Measurements from ENCODE around the gene PTCD2.

PTCD2 gene

GRCh38 chr5:72319976-72320752 lies at the start of gene PTCD2, which contains the start of gene MRPS27:
TSS of gene PTCD2 (plus strand) at chr5:72320373. CDS start at chr5:72320383, 10 bp downstream.
TSS of gene MRPS27 (minus strand) at chr5:72320240. CDS start at chr5:72320221, 19 bp downstream.
- peak; percentile 92 for DNase-seq (ENCODE audit: low read depth)

GRCh38 chr5:72271702-72272101 lies 48.5 kb upstream of the PTCD2 start:
- DNase-seq (ENCODE audit: low read depth), result no peak

- DNase-seq (ENCODE audit: low read depth), result no peak
Observed at GRCh38 chr5:72272398-72272797, 47.8 kb upstream of the PTCD2 start.

GRCh38 chr5:72273547-72273946 lies 46.6 kb upstream of the PTCD2 start:
- no peak for DNase-seq (ENCODE audit: low read depth)

GRCh38 chr5:72276219-72276752 lies 43.9 kb upstream of the PTCD2 start:
- DNase-seq (ENCODE audit: low read depth), result no peak

GRCh38 chr5:72280581-72281069 lies 39.5 kb upstream of the PTCD2 start:
- DNase-seq (ENCODE audit: low read depth), result no peak

GRCh38 chr5:72281430-72281763 lies 38.8 kb upstream of the PTCD2 start:
- no peak for DNase-seq (ENCODE audit: low read depth)

GRCh38 chr5:72281764-72282499 lies 38.2 kb upstream of the PTCD2 start:
- no peak for DNase-seq (ENCODE audit: low read depth)

- no peak for DNase-seq (ENCODE audit: low read depth)
Observed at GRCh38 chr5:72282878-72283277, 37.3 kb upstream of the PTCD2 start.

GRCh38 chr5:72283358-72283757 lies 36.8 kb upstream of the PTCD2 start:
- DNase-seq (ENCODE audit: low read depth), result no peak

- DNase-seq (ENCODE audit: low read depth), result no peak
Observed at GRCh38 chr5:72284559-72285423, 35.4 kb upstream of the PTCD2 start.

GRCh38 chr5:72285424-72285821 lies 34.8 kb upstream of the PTCD2 start:
- no peak for DNase-seq (ENCODE audit: low read depth)

- no peak for DNase-seq (ENCODE audit: low read depth)
Observed at GRCh38 chr5:72286798-72287197, 33.4 kb upstream of the PTCD2 start.

GRCh38 chr5:72288924-72289323 lies 31.2 kb upstream of the PTCD2 start:
- no peak for DNase-seq (ENCODE audit: low read depth)

GRCh38 chr5:72290356-72291133 lies 29.6 kb upstream of the PTCD2 start:
- DNase-seq (ENCODE audit: low read depth), result no peak

GRCh38 chr5:72291601-72292000 lies 28.6 kb upstream of the PTCD2 start:
- DNase-seq (ENCODE audit: low read depth), result no peak

- DNase-seq (ENCODE audit: low read depth), result no peak
Observed at GRCh38 chr5:72292411-72292810, 27.8 kb upstream of the PTCD2 start.

GRCh38 chr5:72293495-72294055 lies 26.6 kb upstream of the PTCD2 start:
- no peak for DNase-seq (ENCODE audit: low read depth)

GRCh38 chr5:72294473-72294872 lies 25.7 kb upstream of the PTCD2 start:
- no peak for DNase-seq (ENCODE audit: low read depth)

GRCh38 chr5:72295539-72295938 lies 24.6 kb upstream of the PTCD2 start:
- no peak for DNase-seq (ENCODE audit: low read depth)

- no peak for DNase-seq (ENCODE audit: low read depth)
Observed at GRCh38 chr5:72296256-72296655, 23.9 kb upstream of the PTCD2 start.

Measured in activated T-cell treated with anti-CD3 and anti-CD28 coated beads for 24 hours (primary cell).